Renal cortical epithelial cell (primary cell): Measurements from ENCODE around the gene CXCL8. TPM values are rescaled to one million over a fixed set of nuclear protein-coding genes. Genes with fewer than 3 reads are reported as not detected.
"Not testable (repeated sequence)": the region's sequence is repeated elsewhere in the genome, so short reads cannot be mapped to it uniquely, and the experiment has no call there.

Experiments used
- DNase-seq: peaks from one replicate; pipeline ENCODE4 v3.0.0-alpha.2; 2011; ENCODE audit warnings: low read depth
- total RNA-seq: library from RNA; depleted of rRNA; stranded (reverse); fragments of >200 nt; gene quantifications from 2 replicates; pipeline ENCODE4 v1.2.3, GENCODE V29; 2014

Gene CXCL8
- total RNA-seq, 1 donor from 2014 or later = 110 TPM

DNA sequence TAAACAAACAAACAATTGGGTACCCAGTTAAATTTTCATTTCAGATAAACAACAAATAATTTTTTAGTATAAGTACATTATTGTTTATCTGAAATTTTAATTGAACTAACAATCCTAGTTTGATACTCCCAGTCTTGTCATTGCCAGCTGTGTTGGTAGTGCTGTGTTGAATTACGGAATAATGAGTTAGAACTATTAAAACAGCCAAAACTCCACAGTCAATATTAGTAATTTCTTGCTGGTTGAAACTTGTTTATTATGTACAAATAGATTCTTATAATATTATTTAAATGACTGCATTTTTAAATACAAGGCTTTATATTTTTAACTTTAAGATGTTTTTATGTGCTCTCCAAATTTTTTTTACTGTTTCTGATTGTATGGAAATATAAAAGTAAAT is 2.9 kb downstream of the CXCL8 start:
- no peak for DNase-seq

GRCh38 chr4:73743795-73744194 is 3.4 kb downstream of the CXCL8 start:
- DNase-seq = no peak

DNA sequence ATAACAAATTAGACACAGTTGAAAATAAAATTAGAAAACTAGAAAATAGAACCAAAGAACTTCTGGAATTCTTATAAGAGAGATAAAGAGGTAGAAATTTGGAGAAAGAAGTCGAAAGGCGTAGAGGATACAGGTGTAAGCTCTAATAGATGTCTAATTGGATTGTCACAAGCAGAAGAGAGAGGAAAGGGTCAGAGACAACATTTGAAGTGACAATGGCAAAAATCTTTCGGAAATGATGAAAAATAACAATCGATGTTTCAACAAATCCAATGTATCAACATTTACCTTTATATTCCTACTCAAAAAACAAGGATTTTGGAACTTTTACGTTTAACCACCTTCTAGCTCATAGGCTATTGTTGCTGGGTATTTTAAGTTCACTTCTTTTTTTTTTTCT is 3.8 kb downstream of the CXCL8 start:
- no peak for DNase-seq

DNA sequence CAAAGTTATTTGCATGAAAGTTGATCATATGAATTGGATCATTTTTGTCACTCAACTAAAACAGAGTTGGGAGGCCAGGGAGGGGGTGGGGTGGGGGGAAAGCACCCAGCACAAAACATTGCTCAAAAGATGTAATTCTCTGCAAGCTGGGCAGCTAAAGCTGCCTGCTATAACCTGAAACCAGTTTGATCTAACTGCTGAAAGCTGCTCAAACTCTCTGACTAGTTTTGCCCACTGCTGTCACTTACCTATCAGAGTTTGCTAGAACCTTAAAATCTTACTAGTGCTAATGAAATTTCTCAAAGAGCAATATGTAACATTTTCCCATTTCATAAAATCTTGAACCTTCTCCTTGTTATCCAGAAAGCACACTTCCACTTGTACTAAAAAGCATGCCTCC is 10.4 kb downstream of the CXCL8 start:
- DNase-seq = no peak

DNA sequence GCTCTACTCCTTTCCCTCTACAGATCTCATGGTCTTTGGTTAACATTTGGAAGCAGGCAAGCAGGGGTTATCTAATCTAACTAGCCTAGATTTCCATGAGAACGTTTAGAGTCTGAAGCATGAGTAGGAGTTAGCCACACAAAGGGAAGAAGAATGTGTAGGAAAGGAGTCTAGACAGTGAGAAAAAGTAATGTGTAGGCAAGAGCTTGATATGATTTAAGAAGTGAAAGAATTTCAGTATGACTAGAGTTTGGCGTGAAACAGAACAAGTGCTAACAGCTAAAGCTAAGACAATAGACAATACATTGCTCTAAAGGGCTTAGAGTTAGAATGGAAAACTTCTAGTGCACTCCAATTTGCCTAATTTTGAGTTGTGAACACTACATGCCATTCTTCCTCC is 10.8 kb downstream of the CXCL8 start:
- DNase-seq = no peak

GRCh38 chr4:73751830-73752229 is 11.5 kb downstream of the CXCL8 start:
- no peak for DNase-seq

DNA sequence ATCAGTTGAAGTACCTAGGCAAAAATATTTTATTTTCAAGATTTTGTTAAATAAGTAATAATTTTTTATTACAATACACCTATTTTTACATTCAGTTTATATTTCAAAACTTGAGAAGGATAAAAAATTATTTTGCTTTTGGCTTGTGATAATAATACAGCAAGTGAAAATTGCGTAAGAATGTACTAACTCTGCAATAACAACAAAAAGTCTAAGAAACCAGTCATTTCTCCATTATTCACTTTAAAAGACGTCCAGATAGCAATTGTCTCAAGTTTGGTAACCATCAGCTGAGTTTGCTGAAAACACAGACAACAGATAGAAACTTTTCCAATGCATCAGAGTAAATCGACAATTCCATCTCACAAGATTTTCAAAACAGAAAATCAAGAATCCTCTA is 12.1 kb downstream of the CXCL8 start:
- DNase-seq = no peak

- no peak for DNase-seq
Observed at GRCh38 chr4:73753215-73753614, 12.8 kb downstream of the CXCL8 start.

DNA sequence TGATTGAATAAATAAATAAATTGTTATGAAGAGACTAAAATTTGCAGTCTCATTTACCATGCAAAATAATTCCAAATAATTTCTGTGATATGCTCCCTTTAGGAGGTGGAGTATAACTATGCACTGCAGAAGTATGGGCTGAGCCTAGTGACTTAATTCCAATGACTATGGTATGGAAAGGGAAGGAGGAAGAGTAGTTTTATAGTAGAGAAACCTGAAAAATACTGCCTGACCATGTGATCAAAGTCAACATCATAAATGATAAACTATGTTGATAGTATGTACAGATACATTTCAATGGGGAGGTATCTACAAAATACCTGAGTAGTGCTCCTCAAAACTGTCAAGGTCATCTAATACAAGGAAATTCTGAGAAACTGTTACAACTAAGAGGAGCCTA is 14.6 kb downstream of the CXCL8 start:
- no peak for DNase-seq

- no peak for DNase-seq
Observed at GRCh38 chr4:73759357-73759756, 19.0 kb downstream of the CXCL8 start.

- DNase-seq = no peak
Observed at GRCh38 chr4:73761856-73762255, 21.5 kb downstream of the CXCL8 start.

DNA sequence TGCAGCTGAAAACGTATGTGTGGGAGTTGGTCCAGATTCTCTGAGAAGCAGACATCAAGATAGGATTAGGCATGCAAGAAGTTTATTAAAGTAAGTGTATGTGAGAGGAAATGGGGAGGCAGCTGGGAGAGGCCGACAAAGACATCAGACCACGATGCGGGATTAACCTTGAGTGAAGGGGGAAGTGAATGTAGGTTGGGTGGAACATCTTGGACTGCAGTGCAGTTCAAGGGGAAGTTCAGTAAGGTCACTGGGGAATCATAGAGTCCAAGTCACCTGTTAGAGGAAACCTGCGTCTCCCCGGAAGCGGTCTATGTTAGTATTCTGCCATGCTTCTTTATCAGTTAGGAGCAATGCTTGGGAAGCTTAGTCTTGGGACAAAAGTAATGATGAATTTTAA is 22.0 kb downstream of the CXCL8 start:
- no peak for DNase-seq

GRCh38 chr4:73763877-73764276 is 23.5 kb downstream of the CXCL8 start:
- DNase-seq = no peak

DNA sequence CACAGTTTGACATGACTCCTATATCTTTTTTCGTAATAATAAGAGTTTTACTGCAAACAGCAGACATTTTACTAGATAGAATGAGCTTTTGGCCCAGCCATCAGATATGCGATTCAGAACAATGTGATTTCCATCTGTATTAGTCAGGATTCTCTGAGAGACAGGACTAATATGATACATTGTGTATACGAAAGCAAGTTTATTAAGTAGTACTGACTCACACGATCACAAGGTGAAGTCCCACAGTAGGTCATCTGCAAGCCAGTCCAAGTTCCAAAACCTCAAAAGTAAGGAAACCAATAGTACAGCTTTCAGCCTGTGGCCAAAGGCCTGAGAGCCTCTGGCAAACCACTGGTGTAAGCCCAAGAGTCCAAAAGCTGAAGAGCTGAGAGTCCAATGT is 24.1 kb downstream of the CXCL8 start:
- no peak for DNase-seq

DNA sequence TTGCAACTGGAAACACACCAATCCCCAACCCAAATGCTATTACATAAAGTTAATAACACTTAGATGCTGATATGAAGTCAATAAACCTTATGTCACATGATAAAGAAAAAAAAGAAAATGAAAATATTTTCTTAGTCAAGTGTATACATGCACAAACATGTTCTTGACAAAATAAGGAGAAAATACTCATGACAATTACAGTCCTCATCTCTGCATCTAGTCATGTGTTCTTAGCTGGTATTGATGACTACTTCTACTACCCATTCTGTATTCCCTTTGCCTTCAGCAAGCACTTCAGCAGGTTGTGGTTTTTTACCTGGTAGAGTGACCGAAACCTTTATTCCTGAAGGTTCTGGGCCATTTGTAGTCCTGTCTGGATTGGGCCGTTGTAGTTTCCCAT is 24.9 kb downstream of the CXCL8 start:
- no peak for DNase-seq

DNA sequence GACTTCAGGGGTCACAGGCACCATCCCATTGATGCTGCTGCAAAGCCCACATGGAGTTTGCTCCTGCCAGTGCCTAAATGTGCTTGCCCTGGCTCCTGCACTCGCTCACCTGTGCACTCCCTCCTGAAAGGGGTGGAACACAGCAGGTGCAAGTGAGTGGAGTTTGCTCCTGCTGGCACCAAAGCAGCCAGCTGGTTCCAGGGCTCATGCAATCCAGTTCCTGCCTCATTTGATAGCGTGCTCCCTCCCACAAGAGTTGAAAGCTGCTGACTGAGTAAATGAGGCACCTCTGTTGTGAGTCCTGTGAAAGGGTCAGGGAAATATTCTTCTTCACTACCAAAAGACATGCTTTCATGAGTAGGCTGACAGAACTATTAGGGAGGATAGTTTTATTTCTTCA is 30.5 kb downstream of the CXCL8 start:
- DNase-seq = no peak

GRCh38 chr4:73772363-73772762 is 32.0 kb downstream of the CXCL8 start:
- DNase-seq = no peak

- not testable (repeated sequence) for DNase-seq
Observed at GRCh38 chr4:73774406-73774805, 34.0 kb downstream of the CXCL8 start.

DNA sequence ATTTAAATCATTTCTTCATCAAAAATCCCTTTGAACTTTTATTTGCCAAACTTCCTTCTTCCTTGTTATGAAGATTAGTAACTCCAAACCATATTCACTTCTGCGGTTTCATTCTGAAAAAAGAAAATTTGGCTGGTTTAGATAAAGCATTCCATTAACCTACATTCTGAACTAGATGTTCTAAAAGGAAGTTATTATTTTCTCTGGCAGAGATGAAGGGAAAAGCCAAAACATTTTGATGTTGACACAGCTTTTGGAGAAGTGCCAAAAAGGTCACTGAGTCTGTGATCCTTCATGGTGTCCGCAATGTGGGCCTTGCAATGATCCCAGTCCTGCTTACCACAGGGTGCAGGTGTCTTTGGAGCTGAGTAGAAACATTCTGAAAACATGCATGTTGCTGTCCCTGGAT is 36.0 kb downstream of the CXCL8 start:
- peak; percentile 90 for DNase-seq

GRCh38 chr4:73777612-73778011 is 37.2 kb downstream of the CXCL8 start:
- peak; percentile 28 for DNase-seq

DNA sequence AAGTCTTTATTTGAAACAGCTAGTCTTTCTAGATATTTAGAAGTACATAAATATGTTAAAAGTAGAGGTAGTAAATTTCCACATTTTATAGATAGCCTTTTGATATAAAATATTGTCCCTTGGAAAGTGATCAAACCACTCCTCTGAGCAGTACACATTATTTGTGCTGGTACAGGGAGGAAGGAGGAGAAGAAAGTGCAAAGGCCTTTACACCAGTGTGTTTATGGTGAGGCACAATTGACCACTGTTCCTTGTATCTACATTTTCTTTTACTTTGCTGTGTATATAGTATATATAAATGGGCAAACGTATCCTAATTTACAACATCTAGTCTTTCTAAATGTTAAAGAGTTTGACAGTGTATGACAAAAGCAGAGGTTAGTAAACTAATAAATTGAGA is 39.9 kb downstream of the CXCL8 start:
- no peak for DNase-seq

DNA sequence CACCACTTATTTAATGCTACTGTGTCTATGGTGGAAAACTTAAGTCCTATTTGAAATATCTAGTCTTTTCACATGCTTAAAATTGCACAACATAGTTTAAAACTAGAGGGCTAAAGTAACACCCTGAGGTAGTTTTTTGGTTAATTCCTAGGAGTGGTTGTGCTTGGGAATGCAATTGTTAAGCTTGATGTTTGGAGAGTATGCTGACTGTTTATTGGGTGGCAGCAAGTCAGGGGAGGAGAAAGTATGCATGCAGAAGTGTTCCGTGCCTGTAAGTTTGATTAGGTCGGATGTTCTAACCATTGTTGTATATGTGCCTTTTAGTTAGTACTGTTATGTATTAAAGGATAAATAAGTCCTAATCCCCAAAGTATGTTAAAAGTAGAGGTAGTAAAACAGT is 40.5 kb downstream of the CXCL8 start:
- peak; percentile 63 for DNase-seq

GRCh38 chr4:73788411-73788810 is 48.0 kb downstream of the CXCL8 start:
- DNase-seq = no peak
